Right lung (tissue), 10 donors: ENCODE data around the gene SHC2. TPM values are rescaled to one million over a fixed set of nuclear protein-coding genes. Genes with fewer than 3 reads are reported as not detected.

Source experiments
- DNase-seq, 2 donors: peaks; one replicate each; pipeline ENCODE4 v3.0.0-alpha.2; 2013
- long read RNA-seq, 8 donors: transcript quantifications; one replicate each; lab custom pipeline, GENCODE V29; 2026
- polyA plus RNA-seq, 5 donors: library from polyadenylated mRNA; unstranded; fragments of 120-200 nt; gene quantifications; one replicate each; pipeline versions ENCODE4 v1.2.1 to v1.2.3, GENCODE V29; 2013; ENCODE audit warnings: inconsistent platforms in 1 of 5, low replicate concordance in 1 of 5; ENCODE audit not compliant: insufficient read length in 5 of 5, insufficient read depth in 1 of 5

The SHC2 gene, protein sequence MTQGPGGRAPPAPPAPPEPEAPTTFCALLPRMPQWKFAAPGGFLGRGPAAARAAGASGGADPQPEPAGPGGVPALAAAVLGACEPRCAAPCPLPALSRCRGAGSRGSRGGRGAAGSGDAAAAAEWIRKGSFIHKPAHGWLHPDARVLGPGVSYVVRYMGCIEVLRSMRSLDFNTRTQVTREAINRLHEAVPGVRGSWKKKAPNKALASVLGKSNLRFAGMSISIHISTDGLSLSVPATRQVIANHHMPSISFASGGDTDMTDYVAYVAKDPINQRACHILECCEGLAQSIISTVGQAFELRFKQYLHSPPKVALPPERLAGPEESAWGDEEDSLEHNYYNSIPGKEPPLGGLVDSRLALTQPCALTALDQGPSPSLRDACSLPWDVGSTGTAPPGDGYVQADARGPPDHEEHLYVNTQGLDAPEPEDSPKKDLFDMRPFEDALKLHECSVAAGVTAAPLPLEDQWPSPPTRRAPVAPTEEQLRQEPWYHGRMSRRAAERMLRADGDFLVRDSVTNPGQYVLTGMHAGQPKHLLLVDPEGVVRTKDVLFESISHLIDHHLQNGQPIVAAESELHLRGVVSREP
- 10 to 100 TPM; 13.3 to 30.9 (median 21.0) TPM for polyA plus RNA-seq
- long read RNA-seq, donor 1, transcript SHC2-201 (13 exons, 2,494 nt) = major isoform, 6 of 10 reads
- long read RNA-seq, donor 1, partial matches to known transcripts = 0 of 10 reads
- long read RNA-seq, donor 1, other reads (novel, unspliced or antisense) = 0 of 10 reads
- long read RNA-seq, donor 2, partial matches to known transcripts = 5 of 7 reads
- long read RNA-seq, donor 2, other reads (novel, unspliced or antisense) = 0 of 7 reads
- long read RNA-seq, donor 3, partial matches to known transcripts = 0 of 5 reads
- long read RNA-seq, donor 3, other reads (novel, unspliced or antisense) = 0 of 5 reads
- long read RNA-seq, donor 4, partial matches to known transcripts = 0 of 4 reads
- long read RNA-seq, donor 4, other reads (novel, unspliced or antisense) = 0 of 4 reads
- long read RNA-seq, donor 5, partial matches to known transcripts = 0 of 3 reads
- long read RNA-seq, donor 5, other reads (novel, unspliced or antisense) = 0 of 3 reads
- long read RNA-seq, donor 6, partial matches to known transcripts = 0 of 1 reads
- long read RNA-seq, donor 6, other reads (novel, unspliced or antisense) = 0 of 1 reads
- long read RNA-seq, donor 7, partial matches to known transcripts = 0 of 3 reads
- long read RNA-seq, donor 7, other reads (novel, unspliced or antisense) = 0 of 3 reads
- long read RNA-seq, donor 8, partial matches to known transcripts = 0 of 1 reads
- long read RNA-seq, donor 8, other reads (novel, unspliced or antisense) = 0 of 1 reads

GRCh38 chr19:460877-461720 is at the start of gene SHC2:
SHC2 (minus strand) TSS chr19:461033; CDS start chr19:460996, 37 bp downstream.
- peak in 1 of 2 donors; percentile 33 for DNase-seq

DNA sequence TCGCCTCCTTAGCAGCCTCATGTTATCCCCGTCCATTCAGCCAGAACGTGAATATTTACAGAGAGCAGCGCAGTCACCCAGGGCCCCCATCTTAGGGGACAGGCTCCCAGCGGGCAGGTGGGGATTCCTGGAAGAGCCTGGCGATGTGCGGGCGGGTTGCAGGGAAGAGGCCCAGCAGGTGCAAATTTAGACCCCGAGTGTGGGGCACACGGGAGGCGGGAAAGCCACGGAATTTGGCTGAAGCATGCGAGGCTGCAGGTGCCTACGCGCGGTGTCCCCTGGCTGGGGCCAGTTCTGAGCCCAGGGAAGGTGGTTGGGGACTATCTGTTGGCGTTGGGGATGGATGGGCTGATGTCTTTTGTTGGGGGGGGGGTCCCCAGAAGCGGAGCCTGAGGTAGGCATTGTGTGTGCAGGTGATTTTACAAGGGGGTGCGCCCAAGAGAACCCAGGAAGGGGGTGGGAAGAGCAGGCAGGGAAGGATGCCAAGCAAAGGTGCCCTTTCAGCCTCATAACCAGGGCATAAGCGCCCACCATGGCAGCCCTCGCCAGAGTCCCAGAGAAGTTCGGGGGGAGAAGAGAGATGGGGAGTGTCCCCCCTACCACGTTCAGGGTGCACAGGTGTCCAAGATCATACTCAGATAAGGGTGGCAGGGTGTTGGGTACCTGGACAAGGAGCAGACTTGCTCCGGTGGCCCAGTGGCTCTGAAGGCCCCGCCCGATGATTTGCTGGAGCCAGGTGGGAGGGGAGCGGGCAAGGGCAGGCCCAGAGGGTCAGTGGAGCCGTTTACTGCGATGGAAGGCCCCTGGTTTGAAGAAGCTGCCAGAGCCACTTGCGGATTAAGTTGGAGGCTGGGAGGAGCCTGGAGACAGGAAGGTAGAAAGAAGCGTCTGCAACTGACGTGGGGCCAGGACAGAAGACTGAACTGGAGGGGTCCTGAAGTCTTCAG is 47.6 kb upstream of the SHC2 start:
- no peak for DNase-seq

- no peak for DNase-seq
These were observed 46.7 kb upstream of the SHC2 start, which contains the start of gene TPGS1 for GRCh38 chr19:507286-508203. TPGS1 (plus strand) TSS chr19:507497; CDS start chr19:507507, 10 bp downstream.

- DNase-seq = peak; percentile 100
These were observed 45.8 kb upstream of the SHC2 start for GRCh38 chr19:506404-507285.

- no peak for DNase-seq
These were observed 43.8 kb upstream of the SHC2 start for GRCh38 chr19:504616-505015.

- DNase-seq = no peak
These were observed 40.8 kb upstream of the SHC2 start for GRCh38 chr19:501646-502045.

GRCh38 chr19:498977-499623 is 38.3 kb upstream of the SHC2 start:
- DNase-seq = no peak

DNA sequence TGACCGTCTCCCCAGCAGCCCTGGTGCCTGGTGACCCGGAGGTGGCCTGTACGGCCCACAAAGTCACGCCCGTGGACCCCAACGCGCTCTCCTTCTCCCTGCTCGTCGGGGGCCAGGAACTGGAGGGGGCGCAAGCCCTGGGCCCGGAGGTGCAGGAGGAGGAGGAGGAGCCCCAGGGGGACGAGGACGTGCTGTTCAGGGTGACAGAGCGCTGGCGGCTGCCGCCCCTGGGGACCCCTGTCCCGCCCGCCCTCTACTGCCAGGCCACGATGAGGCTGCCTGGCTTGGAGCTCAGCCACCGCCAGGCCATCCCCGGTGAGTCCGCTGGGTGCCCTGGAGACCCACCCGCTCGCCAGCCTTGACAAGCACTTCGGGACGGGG is 37.7 kb upstream of the SHC2 start:
- DNase-seq = no peak

- DNase-seq = no peak
These were observed 37.2 kb upstream of the SHC2 start for GRCh38 chr19:497869-498510.

DNA sequence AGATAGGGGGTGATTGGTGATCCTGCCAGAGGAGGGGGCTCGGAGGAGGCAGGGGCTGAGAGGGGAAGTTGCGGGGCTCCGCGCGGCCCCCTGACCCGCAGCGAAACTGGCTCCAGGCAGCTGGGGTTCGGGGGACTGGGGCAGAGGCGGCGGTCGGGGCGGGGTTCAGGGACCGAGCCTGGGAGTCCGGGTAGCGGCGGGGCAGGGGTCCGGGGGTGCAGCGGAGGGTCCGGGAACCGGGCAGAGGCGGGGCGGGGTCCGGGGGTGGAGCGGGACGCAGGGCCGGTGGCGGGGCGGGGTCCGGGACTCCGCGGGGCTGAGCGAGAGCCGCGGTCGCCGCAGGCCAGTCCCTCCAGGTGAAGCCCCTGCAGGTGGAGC is 36.6 kb upstream of the SHC2 start:
- no peak for DNase-seq

- DNase-seq = no peak
These were observed 36.2 kb upstream of the SHC2 start for GRCh38 chr19:496986-497385.

DNA sequence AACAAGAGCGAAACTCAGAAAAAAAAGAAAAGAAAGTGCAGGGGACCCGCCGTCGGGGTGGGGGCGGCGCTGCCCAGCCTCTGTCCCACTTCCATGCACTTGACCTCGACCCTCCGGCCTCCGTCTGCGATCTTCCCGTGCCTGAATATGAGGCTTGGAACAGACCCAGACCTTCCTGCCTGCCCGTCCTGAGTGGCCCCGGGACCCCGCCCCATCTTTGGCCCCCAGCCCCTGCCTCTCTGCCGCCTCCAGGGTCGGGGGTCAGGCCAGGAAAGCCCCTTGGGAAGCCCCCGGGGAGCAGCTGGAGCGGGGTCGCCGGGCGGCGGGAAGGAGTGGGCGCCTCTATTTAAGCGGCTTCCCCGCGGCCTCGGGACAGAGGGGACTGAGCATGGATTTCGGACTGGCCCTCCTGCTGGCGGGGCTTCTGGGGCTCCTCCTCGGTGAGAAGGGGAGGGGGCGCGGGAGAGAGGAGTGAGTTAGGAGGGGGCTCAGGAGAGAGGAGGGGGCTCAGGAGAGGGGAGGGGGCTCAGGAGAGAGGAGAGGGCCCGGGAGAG is 35.4 kb upstream of the SHC2 start, which contains the start of gene MADCAM1:
MADCAM1 (plus strand) TSS at position 375 of the 554 bp plus-strand sequence; CDS start at position 389, 14 bp downstream.
- no peak for DNase-seq

DNA sequence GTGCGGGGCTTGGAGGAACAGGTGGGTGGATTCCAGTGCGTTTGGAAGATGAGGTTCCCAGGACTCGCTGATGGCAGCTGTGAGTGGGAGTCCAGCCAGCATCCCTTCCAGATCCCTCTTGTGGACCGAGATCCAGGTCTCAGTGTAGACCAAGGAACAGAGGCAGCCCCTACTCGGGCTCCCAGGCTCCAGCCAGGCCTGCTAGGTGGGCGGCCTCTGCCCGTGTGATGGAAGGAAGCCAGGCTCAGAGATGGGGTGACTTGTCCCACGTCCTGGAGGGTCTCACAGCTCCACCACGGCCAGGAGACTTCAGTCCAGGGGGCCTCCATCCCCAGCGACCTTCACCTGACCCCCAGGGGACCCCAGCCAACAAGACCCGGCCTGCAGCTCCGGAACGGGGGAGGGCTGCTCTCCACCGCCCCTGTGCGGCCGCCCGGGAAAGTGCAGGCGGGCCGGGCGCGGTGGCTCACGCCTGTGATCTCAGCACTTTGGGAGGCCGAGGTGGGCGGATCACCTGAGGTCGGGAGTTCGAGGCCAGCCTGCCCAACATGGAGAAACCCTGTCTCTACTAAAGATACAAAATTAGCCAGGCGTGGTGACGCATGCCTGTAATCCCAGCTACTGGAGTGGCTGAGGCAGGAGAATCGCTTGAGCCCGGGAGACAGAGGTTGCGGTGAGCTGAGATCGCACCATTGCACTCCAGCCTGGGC is 34.7 kb upstream of the SHC2 start:
- no peak for DNase-seq

DNA sequence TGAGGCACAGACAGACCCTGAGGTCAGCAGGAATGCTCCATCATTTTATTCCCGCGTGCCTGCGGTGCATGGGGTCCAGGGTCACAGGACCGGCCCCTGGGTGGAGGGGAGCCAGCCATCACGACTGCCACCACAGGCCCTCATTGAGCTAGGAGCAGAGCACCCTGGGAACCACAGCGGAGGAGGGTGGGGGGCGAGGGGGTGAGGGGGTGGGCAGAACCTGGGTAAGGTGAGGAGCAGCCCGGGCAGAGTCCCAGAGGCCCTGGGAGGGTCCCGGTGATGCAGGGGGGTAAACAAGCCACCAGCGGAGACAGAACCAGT is 34.2 kb upstream of the SHC2 start:
- no peak for DNase-seq
